ENCODE data around the gene MAN2B1.

- TF ChIP-seq EZH2 (IDR thresholded peaks at IDR 0.05): no peak
- TF ChIP-seq CTCF (IDR thresholded peaks at IDR 0.05): no peak
- TF ChIP-seq EZH2phosphoT487 (IDR thresholded peaks at IDR 0.05): no peak
Observed at GRCh38 chr19:12656899-12657571, 9.5 kb downstream of the MAN2B1 start.
